Epithelial cell of prostate (primary cell): ENCODE results near the gene MEGF8.

Source experiments
- DNase-seq: peaks from one replicate; pipeline ENCODE4 v3.0.0-alpha.2; 2011; ENCODE audit warnings: low read depth, low spot score
- H3K27ac ChIP-seq: fragments of 450-650 bp; 2 replicates; pipeline ENCODE4 v1.5.1; 2017; ENCODE audit warnings: mild to moderate bottlenecking

MEGF8 gene

DNA sequence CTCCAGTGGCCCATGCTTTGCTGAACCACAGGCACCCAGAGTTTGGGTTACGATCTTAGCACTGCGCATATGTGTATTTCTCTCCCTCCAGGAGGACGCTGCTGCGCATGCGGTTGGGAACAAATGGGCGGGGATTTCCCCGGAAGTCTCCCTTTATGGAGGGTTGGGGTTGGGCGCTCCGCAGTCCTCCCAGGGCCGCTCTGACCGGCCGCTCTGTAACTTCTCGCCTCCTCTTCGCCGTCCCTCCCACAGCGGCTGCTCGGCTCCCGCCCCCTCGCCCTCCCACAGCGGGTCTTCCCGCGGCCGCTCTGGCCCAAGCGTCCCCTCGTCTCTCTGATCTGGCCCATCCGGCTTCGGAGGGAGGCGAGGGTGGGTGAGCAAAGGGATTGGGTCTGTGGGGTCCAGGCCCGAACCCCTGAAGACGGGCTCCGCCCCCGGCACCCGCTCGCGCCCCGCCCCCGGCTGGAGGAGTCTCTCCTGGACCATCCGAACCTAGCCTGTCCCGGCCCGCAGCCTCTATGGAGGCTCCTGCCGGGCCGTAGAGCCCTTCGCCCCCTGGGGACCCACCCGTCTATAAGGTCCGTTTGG lies at the start of gene MEGF8:
Gene MEGF8, plus strand, starts transcription at position 328 of the 588 bp plus-strand sequence. CDS start 609 bp downstream, outside the sequence.
- peak; percentile 87 for DNase-seq
- peak within 1 kb of the TSS; percentile 30 for H3K27ac ChIP-seq

DNA sequence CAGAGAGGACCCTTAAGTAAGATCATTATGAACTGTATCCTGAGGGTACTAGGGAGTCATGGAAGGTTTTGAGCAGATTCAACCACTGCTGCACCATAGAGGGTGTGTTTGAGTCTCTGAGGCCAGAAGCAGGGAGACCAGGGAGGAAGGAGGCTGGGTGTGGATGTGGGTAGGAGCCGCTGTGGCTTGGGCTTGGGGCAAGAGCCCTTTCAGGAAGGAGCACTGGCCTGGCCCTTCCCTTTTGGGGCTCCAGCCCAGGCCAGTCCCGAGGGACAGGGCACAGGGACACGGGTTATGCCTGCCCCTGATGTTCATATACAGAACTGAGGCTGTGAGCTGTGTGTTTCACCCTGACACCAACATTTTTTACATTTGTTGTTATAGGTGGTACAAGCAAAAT lies 49.2 kb upstream of the MEGF8 start:
- H3K27ac ChIP-seq, result peak overlapping the region; percentile 86
- DNase-seq, result no peak

DNA sequence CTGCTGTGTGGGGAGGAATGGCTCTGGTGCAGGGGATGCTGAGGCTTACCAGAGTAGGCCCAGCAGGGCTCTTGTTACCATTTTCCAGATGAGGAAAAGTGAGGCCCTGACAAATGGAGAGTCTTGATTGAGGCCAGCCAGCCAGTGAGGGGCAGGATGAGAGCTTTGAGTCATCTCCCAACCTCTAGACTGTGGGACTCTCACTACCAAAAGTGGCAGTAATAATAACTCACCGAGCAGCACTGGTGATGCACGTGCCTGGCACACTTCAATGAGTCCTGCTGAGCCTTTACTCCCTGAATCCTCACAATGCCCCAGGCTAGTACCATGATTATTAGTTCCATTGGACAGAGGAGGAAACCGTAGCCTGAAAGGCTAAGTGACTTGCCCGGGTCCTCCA lies 48.6 kb upstream of the MEGF8 start:
- H3K27ac ChIP-seq, result peak overlapping the region; percentile 86
- no peak for DNase-seq

DNA sequence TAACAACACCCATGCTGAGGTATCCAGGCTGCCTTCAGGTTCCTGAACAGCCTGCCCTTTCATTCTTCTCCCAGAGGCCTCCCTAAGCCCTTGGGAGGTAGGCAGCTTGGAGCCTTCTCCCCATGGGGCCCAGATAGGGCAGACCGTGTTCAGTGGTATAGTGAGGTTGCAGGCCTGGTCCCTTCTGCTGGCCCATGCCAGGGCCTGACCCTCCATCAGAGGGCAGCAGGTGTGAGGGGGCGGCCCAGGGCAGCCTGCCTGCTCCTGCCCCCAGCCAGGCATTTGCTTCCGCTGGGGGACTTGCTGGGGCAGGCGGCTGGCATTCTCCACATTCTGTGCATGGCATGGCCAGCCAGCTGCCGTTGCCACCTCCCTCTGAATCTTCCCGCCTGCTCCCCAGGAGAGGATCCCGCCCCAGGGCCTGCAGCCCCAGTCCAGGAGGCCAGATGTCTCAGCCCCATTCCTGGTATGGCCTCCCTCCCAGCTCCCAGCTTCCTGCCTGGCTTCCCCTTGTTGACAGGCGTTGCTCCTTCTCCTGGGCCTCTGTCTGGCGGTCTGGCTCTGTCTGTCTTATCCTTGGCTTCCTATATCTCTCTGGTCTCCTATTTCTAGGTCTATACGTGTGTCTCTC lies 47.5 kb upstream of the MEGF8 start:
- peak overlapping the region; percentile 86 for H3K27ac ChIP-seq
- DNase-seq, result no peak

GRCh38 chr19:42278452-42279154 lies 46.8 kb upstream of the MEGF8 start:
- no peak for DNase-seq
- H3K27ac ChIP-seq, result peak overlapping the region; percentile 86

- no peak for DNase-seq
These were observed 46.1 kb upstream of the MEGF8 start for GRCh38 chr19:42279155-42279901.

DNA sequence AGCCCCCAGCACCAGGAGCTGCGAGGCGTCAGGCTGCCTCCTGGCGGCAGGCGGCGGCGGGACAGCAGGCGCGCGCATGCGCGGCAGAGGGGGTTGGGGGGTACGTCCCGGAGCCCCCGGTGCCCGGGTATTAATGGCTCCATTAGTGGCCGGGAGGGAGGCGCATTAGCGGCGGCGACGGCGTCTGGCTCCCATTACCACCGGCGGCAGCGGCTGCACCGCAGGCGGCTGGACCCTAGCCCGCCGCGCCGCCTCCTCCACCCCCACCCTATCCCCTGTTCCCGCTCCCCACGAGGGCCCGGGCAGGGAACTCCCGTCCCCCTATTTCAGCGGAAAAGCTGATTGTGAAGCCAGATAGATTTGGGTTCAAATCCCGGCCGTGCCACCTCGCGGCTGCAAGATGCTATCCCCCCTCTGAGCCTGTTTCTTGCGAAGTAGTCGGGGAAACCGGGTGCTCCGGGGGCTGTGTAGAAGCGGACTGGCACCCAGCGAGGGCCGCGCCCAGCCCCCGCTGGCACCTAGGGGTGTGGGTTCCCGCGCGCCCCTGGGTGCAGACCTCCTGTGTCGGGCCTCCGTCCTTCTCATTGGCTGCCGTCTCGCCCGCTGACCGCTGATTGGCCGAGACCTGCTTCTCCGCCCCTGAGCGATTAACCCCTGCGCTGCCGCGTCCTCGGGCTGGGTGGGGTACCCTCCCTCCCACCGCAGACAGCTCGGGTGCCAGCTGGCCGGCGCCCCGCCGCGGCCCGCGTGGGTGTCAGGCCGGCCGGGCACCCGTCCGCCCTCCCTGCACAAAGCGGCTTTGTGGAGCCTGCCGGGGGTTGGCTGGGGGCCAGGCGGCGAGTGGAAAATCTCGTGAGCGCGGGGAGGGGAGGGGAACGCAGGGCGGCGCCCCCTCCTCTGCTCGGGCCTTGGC lies 45.3 kb upstream of the MEGF8 start:
- DNase-seq, result no peak
- H3K27ac ChIP-seq, result peak overlapping the region; percentile 86

More at GRCh38 chr19:42279155-42279901, 46.1 kb upstream of the MEGF8 start:
- H3K27ac ChIP-seq, result peak overlapping the region; percentile 86

DNA sequence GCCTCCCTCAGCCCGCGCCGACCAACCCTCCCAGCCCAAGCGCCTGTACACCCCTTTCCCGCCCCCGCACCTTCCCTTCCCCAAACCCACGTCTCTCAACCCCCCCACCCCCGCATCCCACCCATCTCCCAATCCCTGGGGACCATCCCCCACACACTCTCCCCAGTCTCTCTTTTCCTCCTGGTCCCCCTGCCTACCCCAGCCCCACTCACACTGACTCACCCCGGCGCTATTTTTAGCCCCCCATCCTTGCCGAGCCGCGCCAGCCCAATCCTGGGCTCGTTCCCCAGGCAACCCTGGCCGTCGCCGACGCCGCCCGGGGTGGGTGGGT lies 44.7 kb upstream of the MEGF8 start:
- no peak for DNase-seq
- peak overlapping the region; percentile 86 for H3K27ac ChIP-seq

DNA sequence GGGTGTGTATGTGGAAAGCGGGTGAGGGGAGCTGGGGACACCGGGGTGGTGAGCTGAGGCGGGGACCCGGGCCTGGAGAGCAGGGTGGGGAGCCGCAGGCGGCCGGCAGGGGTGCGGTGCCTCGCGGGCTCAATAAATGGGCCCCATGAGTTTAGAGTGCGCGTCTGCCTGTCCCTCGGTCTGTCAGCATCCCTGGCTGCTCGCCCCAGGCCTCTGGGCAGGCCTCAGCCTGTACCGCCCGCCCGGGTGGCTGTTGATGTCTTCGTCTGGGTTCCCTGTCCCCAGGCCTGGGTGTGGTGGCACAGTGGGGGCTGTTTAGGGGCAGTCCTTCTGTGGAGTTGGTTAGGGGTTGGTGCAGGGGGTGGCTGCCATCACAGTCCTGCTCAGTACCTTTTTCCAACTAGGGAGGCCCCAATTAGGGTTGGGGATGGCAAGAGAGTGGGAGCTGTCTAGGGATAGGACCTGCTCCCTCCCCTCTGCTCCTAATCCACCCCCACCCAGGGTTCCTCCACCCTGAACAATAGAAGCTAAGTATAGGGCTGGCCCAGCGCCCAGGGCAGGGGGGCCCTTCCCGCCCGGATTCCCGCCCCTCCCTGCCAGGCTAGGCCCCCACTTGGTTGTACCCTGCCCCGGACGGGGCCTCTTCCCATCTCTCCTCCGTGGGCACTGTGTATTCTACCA lies 44.1 kb upstream of the MEGF8 start:
- no peak for DNase-seq
- H3K27ac ChIP-seq, result peak overlapping the region; percentile 86

GRCh38 chr19:42281827-42282762 lies 43.3 kb upstream of the MEGF8 start:
- peak overlapping the region; percentile 86 for H3K27ac ChIP-seq
- no peak for DNase-seq

- peak overlapping the region; percentile 86 for H3K27ac ChIP-seq
- DNase-seq, result no peak
These were observed 42.6 kb upstream of the MEGF8 start for GRCh38 chr19:42282819-42283187.

DNA sequence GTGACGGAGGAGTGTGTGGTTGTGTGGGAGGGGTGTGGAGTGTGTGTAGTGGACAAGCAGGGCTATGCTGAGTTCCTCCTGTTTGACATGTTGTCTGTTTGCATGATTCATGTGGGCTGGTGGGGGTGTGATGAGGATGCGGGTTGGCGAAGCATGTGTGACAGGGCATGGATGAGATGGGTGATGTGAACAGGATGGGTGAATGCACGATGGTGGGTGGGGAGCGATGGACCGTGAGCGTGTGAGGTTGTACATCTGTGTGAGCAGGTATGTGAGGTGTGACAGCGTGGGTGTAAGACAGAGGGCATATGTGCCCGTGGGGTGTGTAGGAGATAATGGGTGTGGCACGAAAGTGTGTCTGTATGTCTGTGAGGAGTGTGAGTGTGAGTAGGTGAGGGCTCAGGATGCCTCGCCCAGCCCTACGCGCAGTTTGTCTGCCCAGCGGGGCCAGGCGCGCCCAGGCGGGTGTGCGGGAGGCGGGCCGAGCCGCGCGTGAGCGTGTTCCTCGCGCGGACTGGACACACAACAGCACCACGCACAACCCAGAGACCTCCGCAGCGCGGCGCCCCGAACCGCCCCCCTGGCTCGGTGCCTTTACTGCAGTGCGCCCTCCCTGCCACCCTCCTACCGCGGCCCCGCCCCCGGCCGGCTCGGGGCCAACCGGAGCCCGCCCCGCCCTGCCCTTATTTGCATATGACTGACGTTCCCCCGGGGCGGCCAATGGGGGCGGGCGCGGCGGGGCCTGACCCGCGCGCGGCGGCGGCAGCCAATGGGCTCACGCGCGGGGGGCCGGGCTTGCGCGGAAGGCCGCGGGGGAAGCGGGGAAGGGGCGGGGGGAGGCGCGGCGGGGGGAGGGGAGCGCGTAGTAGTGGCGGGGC lies 42.0 kb upstream of the MEGF8 start:
- DNase-seq, result peak; percentile 80
- H3K27ac ChIP-seq, result peak overlapping the region; percentile 86

DNA sequence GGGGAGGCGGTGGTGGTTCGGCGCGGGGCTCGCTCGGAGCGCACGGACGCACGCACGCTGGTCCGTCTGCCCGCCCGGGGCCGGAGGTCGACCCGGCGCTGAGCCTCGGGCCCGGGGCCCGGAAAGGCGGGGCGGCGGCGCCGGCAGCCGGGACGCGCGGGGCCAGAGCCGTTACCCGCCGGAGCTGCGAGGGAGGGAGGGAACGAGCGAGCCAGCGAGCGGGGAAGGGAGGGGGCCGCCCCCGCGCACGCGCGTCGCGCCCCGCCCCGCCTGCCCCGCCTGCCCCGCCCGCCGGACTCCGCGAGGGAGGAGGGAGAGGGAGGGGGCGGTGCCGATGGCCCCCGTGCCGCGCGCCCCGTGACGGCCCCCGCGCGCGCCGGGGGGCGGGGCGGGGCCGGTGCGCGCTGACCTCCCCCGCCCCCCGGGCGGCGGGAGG lies 41.4 kb upstream of the MEGF8 start:
- peak overlapping the region; percentile 86 for H3K27ac ChIP-seq

DNA sequence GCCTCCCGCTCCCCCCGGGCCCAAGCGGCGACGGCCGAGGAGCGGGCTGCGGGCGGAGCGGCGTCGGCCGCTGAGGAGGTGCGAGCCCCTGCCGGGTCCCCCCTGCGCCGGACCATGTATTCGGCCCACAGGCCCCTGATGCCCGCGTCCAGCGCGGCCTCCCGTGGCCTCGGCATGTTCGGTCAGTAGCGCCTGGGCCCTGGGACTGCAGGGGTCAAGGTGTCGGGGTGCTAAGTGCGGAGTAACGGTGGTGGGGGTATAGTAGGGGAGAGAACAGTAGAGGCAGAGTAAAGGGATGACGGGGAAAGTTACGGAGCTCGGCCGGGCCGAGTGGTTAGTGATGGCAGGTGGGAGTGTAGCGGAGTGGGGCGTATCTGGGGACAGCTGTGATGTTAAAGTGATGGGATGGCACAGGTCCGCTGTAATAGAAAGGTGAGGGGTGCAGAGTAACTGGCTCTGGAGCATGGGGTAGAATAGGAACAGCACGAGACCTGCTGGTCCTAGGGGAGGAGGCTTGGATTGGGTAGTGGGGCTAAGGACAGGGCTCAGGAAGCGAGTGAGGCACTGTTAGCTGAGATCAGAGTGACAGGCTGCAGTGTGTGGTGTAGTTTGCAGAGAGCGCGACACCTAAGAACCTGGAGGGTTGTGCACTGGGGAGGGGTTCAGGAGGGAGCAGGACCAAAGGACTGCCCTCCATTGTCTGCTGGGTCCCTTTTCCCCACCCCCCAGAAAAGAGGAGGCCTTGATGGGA lies 40.7 kb upstream of the MEGF8 start:
- H3K27ac ChIP-seq, result peak overlapping the region; percentile 86
- DNase-seq, result no peak

More for the DNA sequence above, 41.4 kb upstream of the MEGF8 start:
- DNase-seq, result no peak

GRCh38 chr19:42285541-42285941 lies 39.9 kb upstream of the MEGF8 start:
- DNase-seq, result no peak
- H3K27ac ChIP-seq, result no peak overlapping the region

DNA sequence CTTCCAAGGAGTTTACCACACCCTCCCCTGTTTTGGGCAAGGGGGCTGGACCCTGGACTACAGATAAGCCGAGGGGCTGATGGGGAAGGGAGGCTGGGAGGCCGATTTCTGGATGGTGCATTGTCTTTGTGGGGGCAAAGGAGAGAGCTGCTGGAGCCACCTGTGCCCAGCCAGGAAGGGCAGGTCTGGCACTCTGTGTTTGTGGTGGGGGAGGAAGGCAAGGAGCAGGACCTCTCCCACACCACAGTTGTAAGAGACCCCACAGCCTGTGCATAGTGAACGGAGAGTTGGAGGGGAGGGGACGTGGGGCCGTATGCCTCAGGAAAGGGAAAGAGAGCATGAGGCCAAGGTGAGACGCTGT lies 39.5 kb upstream of the MEGF8 start:
- DNase-seq, result no peak
- H3K27ac ChIP-seq, result no peak overlapping the region
